Fibroblast of skin of back (primary cell): ENCODE results near the gene CCDC92B.

Experiments
- DNase-seq: peaks from one replicate; pipeline ENCODE4 v3.0.0-alpha.2; 2013

CCDC92B gene

GRCh38 chr17:2778489-2778888, 29.0 kb upstream of the CCDC92B start:
- DNase-seq, result no peak

GRCh38 chr17:2777242-2777867, 27.9 kb upstream of the CCDC92B start:
- DNase-seq, result no peak

DNA sequence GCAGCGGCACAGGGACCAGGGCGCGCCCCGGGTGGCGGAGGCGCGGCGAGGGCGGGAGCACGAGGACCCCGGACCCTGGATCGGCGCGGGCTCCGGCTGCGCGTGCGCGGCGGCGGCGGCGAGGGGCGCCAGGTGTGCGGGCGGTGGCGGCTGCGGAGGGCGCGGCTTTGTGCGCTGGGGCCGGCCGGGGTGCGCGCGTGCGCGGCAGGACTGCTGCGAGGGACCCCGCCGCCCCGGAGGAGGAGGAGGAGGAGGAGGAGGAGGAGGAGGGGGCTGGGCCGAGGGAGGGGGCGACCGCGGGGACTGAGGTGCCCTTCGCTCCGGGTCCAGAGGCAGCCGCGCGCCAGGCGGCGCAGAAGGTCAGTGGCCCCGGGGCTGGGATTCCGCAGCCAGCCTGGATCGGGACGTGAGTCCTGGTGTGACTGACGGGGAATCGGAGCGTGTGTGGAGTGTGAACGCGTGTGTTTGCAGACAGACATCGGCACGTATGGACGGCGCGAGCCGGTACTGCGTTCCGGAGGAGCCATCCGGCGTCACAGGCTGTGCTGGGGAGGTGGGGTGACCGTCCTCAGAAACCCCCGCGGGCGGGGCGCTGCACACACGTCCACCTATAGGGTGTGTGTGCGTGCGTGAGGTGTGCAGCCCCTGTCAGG, 27.3 kb upstream of the CCDC92B start:
- DNase-seq, result no peak

- DNase-seq, result no peak
Measured at GRCh38 chr17:2775206-2775605, 25.8 kb upstream of the CCDC92B start.

GRCh38 chr17:2770129-2770528, 20.7 kb upstream of the CCDC92B start:
- DNase-seq, result no peak

GRCh38 chr17:2758870-2759269, 9.4 kb upstream of the CCDC92B start:
- no peak for DNase-seq

GRCh38 chr17:2755891-2756724, 6.7 kb upstream of the CCDC92B start:
- DNase-seq, result no peak

- DNase-seq, result no peak
Measured at GRCh38 chr17:2751491-2751890, 2.0 kb upstream of the CCDC92B start.

DNA sequence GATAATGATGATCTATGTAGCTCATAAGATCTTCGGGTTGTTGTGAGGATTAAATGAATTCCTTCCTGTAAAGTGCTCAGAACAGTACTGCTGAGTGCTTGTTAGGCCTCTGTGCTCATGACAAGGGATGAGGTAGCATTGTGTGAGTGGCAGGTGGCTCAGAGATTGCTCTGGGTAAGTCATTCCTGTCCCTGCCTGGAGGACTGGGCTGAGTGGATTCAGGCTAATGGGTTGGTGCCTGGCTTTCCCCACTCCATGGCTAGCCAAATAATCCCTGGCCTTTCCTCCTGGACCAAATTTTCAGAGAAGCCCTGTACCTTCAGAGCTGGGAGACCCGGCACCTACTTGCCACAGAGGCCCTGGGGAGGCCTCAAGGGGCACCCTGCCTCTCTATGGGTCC, 1.3 kb upstream of the CCDC92B start:
- DNase-seq, result no peak

GRCh38 chr17:2749784-2750181, 331 bp upstream of the CCDC92B start:
- peak; percentile 65 for DNase-seq

- DNase-seq, result no peak
Measured at GRCh38 chr17:2745317-2746037, 4.0 kb downstream of the CCDC92B start.

GRCh38 chr17:2737693-2738092, 11.8 kb downstream of the CCDC92B start:
- DNase-seq, result no peak

GRCh38 chr17:2736956-2737355, 12.5 kb downstream of the CCDC92B start:
- no peak for DNase-seq

DNA sequence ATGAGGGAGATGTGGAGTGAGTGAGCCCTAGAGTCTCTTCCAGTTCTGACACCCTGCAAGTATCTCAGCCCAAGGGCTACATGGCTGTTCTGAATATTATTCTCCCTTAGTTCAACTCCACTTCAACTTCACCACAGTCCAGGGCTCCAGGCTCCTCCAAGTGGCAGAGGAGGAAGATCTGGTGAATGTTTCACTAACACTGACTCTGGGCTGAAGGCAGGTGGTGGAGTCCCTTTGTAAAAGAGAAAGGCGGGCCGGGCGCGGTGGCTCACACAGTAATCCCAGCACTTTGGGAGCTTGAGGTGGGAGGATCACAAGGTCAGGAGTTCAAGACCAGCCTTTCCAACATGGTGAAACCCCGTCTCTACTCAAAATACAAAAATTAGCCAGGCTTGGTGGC, 13.6 kb downstream of the CCDC92B start:
- DNase-seq, result no peak

GRCh38 chr17:2734939-2735338, 14.5 kb downstream of the CCDC92B start:
- no peak for DNase-seq

GRCh38 chr17:2731807-2732206, 17.6 kb downstream of the CCDC92B start:
- DNase-seq, result no peak

- DNase-seq, result no peak
Measured at GRCh38 chr17:2730764-2731353, 18.6 kb downstream of the CCDC92B start.

- DNase-seq, result peak; percentile 48
Measured at GRCh38 chr17:2724784-2725164, 24.7 kb downstream of the CCDC92B start.

DNA sequence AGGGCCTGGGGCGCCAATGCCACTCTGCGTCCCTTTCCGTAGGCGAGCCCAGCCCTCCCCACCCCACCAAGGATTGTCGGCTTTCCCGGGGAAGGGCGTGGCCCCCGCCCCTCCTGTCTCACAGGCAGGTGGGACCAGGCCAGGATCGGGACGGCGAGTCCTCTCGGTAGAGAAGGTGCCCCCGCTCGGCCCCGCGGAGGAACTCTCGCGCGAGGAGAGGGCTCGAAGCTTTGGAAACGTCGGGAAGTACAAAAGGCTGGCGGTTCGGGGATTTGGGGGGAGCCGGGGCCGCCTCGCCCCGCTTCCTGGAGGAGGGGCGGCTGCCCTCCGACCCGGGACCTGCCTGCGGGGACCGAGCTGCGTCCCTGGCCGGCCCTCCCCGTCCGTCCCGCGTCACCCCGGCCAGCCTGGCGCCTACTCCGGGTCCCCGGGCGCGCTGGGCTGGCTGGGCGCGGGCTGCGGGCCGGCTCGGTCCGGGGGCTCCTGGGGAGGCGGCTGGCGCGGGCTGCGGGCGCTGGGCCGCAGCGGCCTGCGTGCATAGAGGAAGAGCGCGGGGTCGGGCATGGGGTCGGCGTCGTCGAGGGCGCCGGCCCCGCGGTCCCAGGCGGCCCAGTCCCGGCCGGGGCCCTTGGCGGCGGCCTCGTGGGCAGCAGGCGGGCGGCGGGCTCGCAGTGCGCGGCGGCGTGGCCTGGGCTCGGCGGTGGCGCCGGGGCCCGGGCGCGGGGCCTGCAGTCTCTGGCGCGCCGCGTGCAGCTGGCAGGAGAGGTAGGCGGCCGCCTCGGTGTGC, 25.3 kb downstream of the CCDC92B start:
- DNase-seq, result no peak

DNA sequence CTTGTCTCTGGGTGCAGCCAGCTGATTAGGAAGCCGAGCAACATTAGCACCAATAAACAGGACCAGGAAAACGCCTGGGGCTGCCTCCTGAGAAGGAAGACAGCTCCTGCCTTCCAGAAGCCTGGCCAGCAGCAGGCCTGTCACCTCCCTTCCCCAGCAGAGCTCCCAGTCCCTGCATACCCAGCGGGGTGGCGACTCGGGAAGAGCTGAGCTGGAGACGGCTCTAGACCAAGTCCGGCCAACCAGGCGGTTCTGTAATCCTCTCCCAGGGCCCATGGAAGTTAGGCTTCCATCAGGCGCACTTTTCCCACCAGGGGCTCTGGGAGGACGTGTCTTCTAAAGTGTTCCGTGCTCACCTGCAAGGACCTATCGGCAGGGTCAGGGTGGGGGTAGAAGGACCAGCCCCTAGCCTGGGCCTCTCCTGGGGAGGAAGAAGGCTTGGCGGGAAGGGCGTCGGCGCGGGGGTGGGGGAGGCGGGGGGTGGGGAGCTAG, 25.9 kb downstream of the CCDC92B start:
- no peak for DNase-seq

GRCh38 chr17:2722611-2723010, 26.8 kb downstream of the CCDC92B start:
- DNase-seq, result no peak

DNA sequence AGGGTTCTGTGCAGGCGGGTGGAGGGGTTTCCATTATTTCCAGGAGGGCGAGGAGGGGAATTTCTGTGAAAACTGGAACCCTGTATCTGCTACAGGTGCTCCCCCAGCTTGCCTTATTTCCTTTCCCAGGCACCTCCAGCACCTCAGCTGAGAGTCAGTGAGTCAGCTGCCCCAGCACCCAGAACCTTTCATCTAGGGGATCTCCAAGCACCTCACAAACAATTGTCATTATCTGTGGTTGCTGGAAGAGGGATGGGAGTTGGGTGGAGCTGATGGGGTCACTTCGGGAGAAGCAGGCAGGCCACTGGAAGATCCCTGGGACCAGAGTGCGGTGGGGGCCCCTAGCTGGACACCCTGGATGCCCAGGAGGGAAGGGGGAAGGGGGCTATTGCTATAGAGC, 27.8 kb downstream of the CCDC92B start:
- DNase-seq, result no peak
